IPS DF 19.7 (cell line): ENCODE measurements around the gene GCC1.

Experiments
- DNase-seq: peaks from one replicate; pipeline ENCODE4 v3.0.0-alpha.2; 2013; ENCODE audit warnings: low read depth, low spot score

Gene GCC1

GRCh38 chr7:127585044-127585953, at the start of gene GCC1:
Gene GCC1 (minus strand): TSS chr7:127585596. CDS start chr7:127585182, 414 bp downstream.
- no peak for DNase-seq

- DNase-seq = no peak
Observed at GRCh38 chr7:127632276-127632910, 47.0 kb upstream of the GCC1 start.

- DNase-seq = peak; percentile 75
Observed at GRCh38 chr7:127629268-127629854, 44.0 kb upstream of the GCC1 start.

- no peak for DNase-seq
Observed at GRCh38 chr7:127628445-127628844, 43.0 kb upstream of the GCC1 start.

- DNase-seq = no peak
Observed at GRCh38 chr7:127625331-127625730, 39.9 kb upstream of the GCC1 start.

GRCh38 chr7:127620406-127621233, 35.2 kb upstream of the GCC1 start:
- DNase-seq = peak; percentile 48

- DNase-seq = peak; percentile 45
Observed at GRCh38 chr7:127619681-127620405, 34.4 kb upstream of the GCC1 start.

GRCh38 chr7:127618775-127619174, 33.4 kb upstream of the GCC1 start:
- DNase-seq = no peak

- DNase-seq = no peak
Observed at GRCh38 chr7:127618042-127618441, 32.6 kb upstream of the GCC1 start, which contains the start of gene PAX4. Gene PAX4 (minus strand): TSS chr7:127618142. CDS start chr7:127615928, 2,214 bp downstream.

GRCh38 chr7:127616724-127617123, 31.3 kb upstream of the GCC1 start:
- DNase-seq = no peak

- DNase-seq = no peak
Observed at GRCh38 chr7:127612263-127612662, 26.9 kb upstream of the GCC1 start.

GRCh38 chr7:127609297-127609696, 23.9 kb upstream of the GCC1 start:
- DNase-seq = no peak

GRCh38 chr7:127608446-127608845, 23.1 kb upstream of the GCC1 start:
- no peak for DNase-seq

GRCh38 chr7:127600885-127601284, 15.5 kb upstream of the GCC1 start:
- no peak for DNase-seq

- no peak for DNase-seq
Observed at GRCh38 chr7:127598318-127598717, 12.9 kb upstream of the GCC1 start.

- no peak for DNase-seq
Observed at GRCh38 chr7:127595737-127596136, 10.3 kb upstream of the GCC1 start.

- no peak for DNase-seq
Observed at GRCh38 chr7:127594490-127594889, 9.1 kb upstream of the GCC1 start.

GRCh38 chr7:127592550-127592949, 7.2 kb upstream of the GCC1 start:
- no peak for DNase-seq

GRCh38 chr7:127591591-127591990, 6.2 kb upstream of the GCC1 start:
- DNase-seq = no peak

GRCh38 chr7:127591189-127591588, 5.8 kb upstream of the GCC1 start:
- DNase-seq = no peak

- no peak for DNase-seq
Observed at GRCh38 chr7:127589896-127590295, 4.5 kb upstream of the GCC1 start.
